HEK293T (cell line): ENCODE results near the gene DUSP22.

Source experiments
- CTCF ChIA-PET: fragments of 350-600 bp; formaldehyde crosslinking; extraction: SDS; loops from one replicate; lab custom pipeline; 2021; ENCODE audit warnings: antibody characterized with exemption, inconsistent platforms; lab: Yijun Ruan, JAX
- POLR2A ChIA-PET: fragments of 350-600 bp; formaldehyde crosslinking; extraction: SDS; loops from one replicate; lab custom pipeline; 2020; ENCODE audit warnings: antibody characterized with exemption, inconsistent platforms; lab: Yijun Ruan, JAX
- DNase-seq: peaks from one replicate; pipeline ENCODE4 v3.0.0; 2012; ENCODE audit warnings: mixed read lengths; ENCODE audit errors: extremely low spot score
- ARNT ChIP-seq: fragments of 450-650 bp; IDR thresholded peaks from 2 replicates; pipeline ENCODE4 v1.6.1; 2017; ENCODE audit warnings: mild to moderate bottlenecking
- BHLHE40 ChIP-seq: fragments of 450-650 bp; IDR thresholded peaks from 2 replicates; pipeline ENCODE4 v1.6.1; 2016; ENCODE audit warnings: mild to moderate bottlenecking, moderate library complexity, borderline replicate concordance
- CTBP1 ChIP-seq: fragments of 450-650 bp; IDR thresholded peaks from 2 replicates; pipeline ENCODE4 v1.6.1; 2016; ENCODE audit warnings: borderline replicate concordance
- ELF4 ChIP-seq: fragments of 450-650 bp; IDR thresholded peaks from 2 replicates; pipeline ENCODE4 v1.6.1; 2017; ENCODE audit warnings: antibody characterized with exemption
- FOXA1 ChIP-seq: fragments of 450-650 bp; IDR thresholded peaks from 2 replicates; pipeline ENCODE4 v1.6.1; 2016; ENCODE audit warnings: mild to moderate bottlenecking
- FOXK2 ChIP-seq: fragments of 450-650 bp; IDR thresholded peaks from 2 replicates; pipeline ENCODE4 v1.6.1; 2016; ENCODE audit warnings: mild to moderate bottlenecking
- FOXM1 ChIP-seq: fragments of 450-650 bp; IDR thresholded peaks from 2 replicates; pipeline ENCODE4 v1.6.1; 2017; ENCODE audit warnings: mild to moderate bottlenecking, borderline replicate concordance
- L3MBTL2 ChIP-seq: fragments of 450-650 bp; conservative IDR thresholded peaks from 2 replicates; pipeline ENCODE4 v1.6.1; 2016; ENCODE audit warnings: mild to moderate bottlenecking
- LEF1 ChIP-seq: fragments of 450-650 bp; IDR thresholded peaks from 2 replicates; pipeline ENCODE4 v1.6.1; 2017; ENCODE audit warnings: mild to moderate bottlenecking, borderline replicate concordance
- NFRKB ChIP-seq: fragments of 450-650 bp; IDR thresholded peaks from 2 replicates; pipeline ENCODE4 v1.6.1; 2016; ENCODE audit warnings: mild to moderate bottlenecking, moderate library complexity
- PKNOX1 ChIP-seq: fragments of 450-650 bp; IDR thresholded peaks from 2 replicates; pipeline ENCODE4 v1.6.1; 2016
- SP1 ChIP-seq: fragments of 450-650 bp; IDR thresholded peaks from 2 replicates; pipeline ENCODE4 v1.6.1; 2017
- SUZ12 ChIP-seq: fragments of 450-650 bp; IDR thresholded peaks from 2 replicates; pipeline ENCODE4 v1.6.1; 2016; ENCODE audit warnings: mild to moderate bottlenecking
- TARDBP ChIP-seq: fragments of 450-650 bp; IDR thresholded peaks from 2 replicates; pipeline ENCODE4 v1.6.1; 2016
- ZNF384 ChIP-seq: fragments of 450-650 bp; IDR thresholded peaks from 2 replicates; pipeline ENCODE4 v1.6.1; 2016

DUSP22 gene

GRCh38 chr6:385614-386013 lies 93.3 kb downstream of the DUSP22 start:
- CTCF ChIA-PET = no interaction called here
- POLR2A ChIA-PET = no interaction called here
- DNase-seq = no peak
- no peak for TF ChIP-seq L3MBTL2
- no peak for TF ChIP-seq BHLHE40
- no peak for TF ChIP-seq ZNF384
- TF ChIP-seq NFRKB = no peak
- TF ChIP-seq TARDBP = no peak
- no peak for TF ChIP-seq CTBP1
- TF ChIP-seq LEF1 = no peak
- no peak for TF ChIP-seq FOXA1

- ChIA-PET POLR2A (no interaction called here), CTCF (interaction anchor here (0.6 kb wide), 1 partner anchor 52 kb away, joined by 3 read pairs; no protein-coding TSS in a partner anchor)
- DNase-seq = no peak
- no peak for TF ChIP-seq ARNT
- TF ChIP-seq SUZ12 = no peak
- TF ChIP-seq NFRKB = no peak
- TF ChIP-seq CTBP1 = no peak
- TF ChIP-seq ELF4 = no peak
- no peak for TF ChIP-seq BHLHE40
- no peak for TF ChIP-seq TARDBP
- no peak for TF ChIP-seq SP1
- TF ChIP-seq PKNOX1 = no peak
- TF ChIP-seq FOXK2 = no peak
- no peak for TF ChIP-seq LEF1
Observed at GRCh38 chr6:386688-387266, 94.5 kb downstream of the DUSP22 start.

- no peak for DNase-seq
- ChIA-PET POLR2A (no interaction called here), CTCF (interaction anchor here (0.5 kb wide), 1 partner anchor 1871 kb away, joined by 3 read pairs; no protein-coding TSS in a partner anchor)
- TF ChIP-seq BHLHE40 (no peak), ARNT (no peak), NFRKB (no peak), FOXM1 (no peak), ZNF384 (no peak), LEF1 (no peak), CTBP1 (no peak), PKNOX1 (no peak), FOXK2 (no peak), TARDBP (no peak), SUZ12 (no peak)
Observed at GRCh38 chr6:387293-387741, 95.0 kb downstream of the DUSP22 start.

GRCh38 chr6:388202-388903 lies 96.1 kb downstream of the DUSP22 start:
- no peak for TF ChIP-seq SP1
- CTCF ChIA-PET = interaction anchor here (0.5 kb wide), 1 partner anchor 1870 kb away, joined by 3 read pairs; no protein-coding TSS in a partner anchor
- POLR2A ChIA-PET = no interaction called here
- DNase-seq = no peak

- CTCF ChIA-PET = no interaction called here
- POLR2A ChIA-PET = no interaction called here
- DNase-seq = no peak
- TF ChIP-seq SP1 = no peak
Observed at GRCh38 chr6:389143-389542, 96.9 kb downstream of the DUSP22 start.

- no peak for DNase-seq
- no peak for TF ChIP-seq ARNT
- no peak for TF ChIP-seq BHLHE40
- TF ChIP-seq SUZ12 = no peak
- TF ChIP-seq FOXA1 = no peak
- TF ChIP-seq LEF1 = no peak
- no peak for TF ChIP-seq NFRKB
- POLR2A ChIA-PET = no interaction called here
- CTCF ChIA-PET = no interaction called here
Observed at GRCh38 chr6:389622-390021, 97.3 kb downstream of the DUSP22 start.

GRCh38 chr6:390914-391558 lies 98.7 kb downstream of the DUSP22 start:
- POLR2A ChIA-PET = no interaction called here
- no peak for DNase-seq
- TF ChIP-seq L3MBTL2 (no peak), BHLHE40 (no peak), ZNF384 (no peak), FOXK2 (no peak), SP1 (no peak), LEF1 (no peak), TARDBP (no peak)
- CTCF ChIA-PET = no interaction called here
